Testis (tissue), 3 donors: ENCODE data around the gene CRIP3. TPM values are rescaled to one million over a fixed set of nuclear protein-coding genes. Genes with fewer than 3 reads are reported as not detected.

Source experiments
- DNase-seq: peaks from one replicate; pipeline ENCODE4 v3.0.0-alpha.2; 2019
- H3K27ac ChIP-seq, 2 donors: fragments of 200-600 bp; sonication (generic); one replicate each; pipeline ENCODE4 v1.5.1; 2019
- H3K27me3 ChIP-seq: fragments of 200-600 bp; sonication (generic); one replicate; pipeline ENCODE4 v1.5.1; 2019
- H3K36me3 ChIP-seq: fragments of 200-600 bp; sonication (generic); one replicate; pipeline ENCODE4 v1.5.1; 2017; ENCODE audit warnings: low read depth; ENCODE audit errors: missing control alignments
- H3K4me1 ChIP-seq: fragments of 200-600 bp; sonication (generic); one replicate; pipeline ENCODE4 v1.5.1; 2019
- H3K4me3 ChIP-seq, 2 donors: fragments of 200-600 bp; sonication (generic); one replicate each; pipeline ENCODE4 v1.5.1; 2017 to 2019
- H3K9me3 ChIP-seq: fragments of 200-600 bp; sonication (generic); one replicate; pipeline ENCODE4 v1.5.1; 2017
- POLR2A ChIP-seq: fragments of 450-650 bp; IDR thresholded peaks from one replicate; pipeline ENCODE4 v1.6.1; 2017; ENCODE audit warnings: antibody characterized with exemption, mild to moderate bottlenecking, moderate library complexity
- WGBS, 2 donors: methylation state at CpG; one replicate each; pipeline ENCODE4 v1.1.5; 2018; 5-methylcytosine and 5-hydroxymethylcytosine counted together
- intact Hi-C: fragments of 100-400 bp; cut with DNase I; formaldehyde crosslinking; loops from one replicate; pipeline ENCODE4 v1.15.1; 2023; ENCODE audit warnings: low total_unique reads
- polyA plus RNA-seq: library from polyadenylated mRNA; stranded (reverse); fragments of 350-450 nt; fragmentation: Illumina TruSeq; extraction: RNeasy Lipid Tissue Mini Kit (QIAGEN cat#74804); gene quantifications from one replicate; pipeline ENCODE4 v1.2.3, GENCODE V29; 2014; ENCODE audit warnings: low read depth, low replicate concordance; ENCODE audit not compliant: insufficient read depth
- total RNA-seq, 2 donors: library from RNA; depleted of rRNA; stranded (reverse); fragments of >200 nt; gene quantifications; one replicate each; pipeline ENCODE4 v1.2.3, GENCODE V29; 2016
- TF ChIP-seq, protein P1 (sequence below), 3 experiments: fragments of 450-650 bp in 2 of 3; fragments of 200-600 bp in 1 of 3; sonication (generic) in 1 of 3; IDR thresholded peaks; one replicate each; pipeline ENCODE4 v1.5.1; 2016 to 2019; ENCODE audit warnings: antibody characterized with exemption in 3 of 3, mild to moderate bottlenecking in 2 of 3, moderate library complexity in 1 of 3

The CRIP3 gene
- total and polyA plus RNA-seq, 3 donors from 2014 or later = 13.4 to 34.3 (median 33.4) TPM

- H3K4me1 ChIP-seq = no peaks in the 10 kb centered on the region
- TF ChIP-seq POLR2A = no peak
- TF ChIP-seq, protein P1, sequence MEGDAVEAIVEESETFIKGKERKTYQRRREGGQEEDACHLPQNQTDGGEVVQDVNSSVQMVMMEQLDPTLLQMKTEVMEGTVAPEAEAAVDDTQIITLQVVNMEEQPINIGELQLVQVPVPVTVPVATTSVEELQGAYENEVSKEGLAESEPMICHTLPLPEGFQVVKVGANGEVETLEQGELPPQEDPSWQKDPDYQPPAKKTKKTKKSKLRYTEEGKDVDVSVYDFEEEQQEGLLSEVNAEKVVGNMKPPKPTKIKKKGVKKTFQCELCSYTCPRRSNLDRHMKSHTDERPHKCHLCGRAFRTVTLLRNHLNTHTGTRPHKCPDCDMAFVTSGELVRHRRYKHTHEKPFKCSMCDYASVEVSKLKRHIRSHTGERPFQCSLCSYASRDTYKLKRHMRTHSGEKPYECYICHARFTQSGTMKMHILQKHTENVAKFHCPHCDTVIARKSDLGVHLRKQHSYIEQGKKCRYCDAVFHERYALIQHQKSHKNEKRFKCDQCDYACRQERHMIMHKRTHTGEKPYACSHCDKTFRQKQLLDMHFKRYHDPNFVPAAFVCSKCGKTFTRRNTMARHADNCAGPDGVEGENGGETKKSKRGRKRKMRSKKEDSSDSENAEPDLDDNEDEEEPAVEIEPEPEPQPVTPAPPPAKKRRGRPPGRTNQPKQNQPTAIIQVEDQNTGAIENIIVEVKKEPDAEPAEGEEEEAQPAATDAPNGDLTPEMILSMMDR (IDR thresholded peaks at IDR 0.05) = no peak
- no peak for DNase-seq
- H3K36me3 ChIP-seq = no peaks in the 10 kb centered on the region
- WGBS, 2 donors = 94 to 96% methylated on average over 3 of the region's 3 CpGs
- no peaks in the 10 kb centered on the region for H3K27me3 ChIP-seq
- intact Hi-C loops = no loop called here
- H3K4me3 ChIP-seq = no peak overlapping the region
- H3K27ac ChIP-seq = no peak overlapping the region
- no peaks in the 10 kb centered on the region for H3K9me3 ChIP-seq
Observed at GRCh38 chr6:43293698-43294097, 14.9 kb downstream of the CRIP3 start.

DNA sequence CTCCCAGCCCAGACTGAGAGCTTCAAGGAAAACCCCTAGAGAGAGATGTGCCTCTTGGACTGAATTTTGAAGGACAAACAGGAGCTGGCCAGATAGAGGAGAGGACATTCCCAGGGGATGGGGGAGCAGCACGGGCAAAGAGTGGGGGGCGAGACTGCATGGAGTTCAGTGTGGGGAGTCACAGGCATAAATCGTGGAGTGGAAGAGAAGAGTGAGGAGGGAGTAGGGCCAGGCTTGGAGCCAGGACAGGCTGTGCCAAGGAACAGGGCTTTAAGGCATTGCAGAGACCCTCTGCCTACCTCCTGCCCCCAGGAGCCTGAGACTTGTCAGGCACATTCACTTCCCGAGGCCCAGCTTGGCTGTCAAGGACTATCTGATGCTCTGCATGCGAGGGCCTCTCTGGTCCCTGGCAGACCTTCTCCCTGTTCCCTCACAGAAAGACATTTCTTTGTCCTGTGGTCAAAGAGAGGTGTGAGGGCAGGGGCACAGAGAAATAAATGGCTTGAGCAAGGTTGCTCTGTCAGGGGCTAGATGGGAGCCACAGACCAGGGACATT lies 15.8 kb downstream of the CRIP3 start:
- TF ChIP-seq POLR2A = no peak
- TF ChIP-seq, protein P1 (IDR thresholded peaks at IDR 0.05) = no peak
- no peak overlapping the region for H3K27ac ChIP-seq

GRCh38 chr6:43292341-43292740 lies 16.3 kb downstream of the CRIP3 start:
- Histone ChIP-seq H3K36me3 (no peaks in the 10 kb centered on the region), H3K4me1 (no peaks in the 10 kb centered on the region), H3K27me3 (no peaks in the 10 kb centered on the region), H3K9me3 (no peaks in the 10 kb centered on the region), H3K27ac (no peak overlapping the region), H3K4me3 (no peak overlapping the region)
- WGBS, 2 donors = 91 to 92% methylated on average over 6 of the region's 6 CpGs
- intact Hi-C loops = no loop called here
- DNase-seq = no peak
- TF ChIP-seq, protein P1 (IDR thresholded peaks at IDR 0.05) = no peak
- TF ChIP-seq POLR2A = no peak

More for the DNA sequence above, 15.8 kb downstream of the CRIP3 start:
- no peaks in the 10 kb centered on the region for H3K27me3 ChIP-seq
- no peaks in the 10 kb centered on the region for H3K4me1 ChIP-seq
- intact Hi-C loops = no loop called here
- H3K9me3 ChIP-seq = no peaks in the 10 kb centered on the region
- H3K36me3 ChIP-seq = no peaks in the 10 kb centered on the region
- DNase-seq = no peak
- no peak overlapping the region for H3K4me3 ChIP-seq
- 44 to 57% methylated on average over 5 of the region's 5 CpGs for WGBS, 2 donors

GRCh38 chr6:43291708-43292107 lies 16.9 kb downstream of the CRIP3 start:
- Histone ChIP-seq H3K36me3 (no peaks in the 10 kb centered on the region), H3K27me3 (no peaks in the 10 kb centered on the region), H3K9me3 (no peaks in the 10 kb centered on the region), H3K27ac (no peak overlapping the region), H3K4me3 (no peak overlapping the region), H3K4me1 (no peaks in the 10 kb centered on the region)
- WGBS, 2 donors = 94 to 95% methylated on average over 2 of the region's 2 CpGs
- no peak for TF ChIP-seq POLR2A
- DNase-seq = no peak
- intact Hi-C loops = no loop called here

GRCh38 chr6:43290905-43291355 lies 17.7 kb downstream of the CRIP3 start:
- TF ChIP-seq POLR2A = no peak
- TF ChIP-seq, protein P1 (IDR thresholded peaks at IDR 0.05) = no peak
- whole genome bisulfite sequencing, 2 donors = 90 to 95% methylated on average over 6 of the region's 6 CpGs
- intact Hi-C loops = no loop called here

More at GRCh38 chr6:43290905-43291355, 17.7 kb downstream of the CRIP3 start:
- H3K36me3 ChIP-seq = no peaks in the 10 kb centered on the region
- no peaks in the 10 kb centered on the region for H3K27me3 ChIP-seq
- H3K9me3 ChIP-seq = no peaks in the 10 kb centered on the region
- H3K4me1 ChIP-seq = no peaks in the 10 kb centered on the region
- H3K4me3 ChIP-seq = no peak overlapping the region
- no peak overlapping the region for H3K27ac ChIP-seq
- DNase-seq = no peak
